Progenitor cell of endocrine pancreas (in vitro differentiated cells): Measurements from ENCODE around the gene STK11IP. TPM values are rescaled to one million over a fixed set of nuclear protein-coding genes. Genes with fewer than 3 reads are reported as not detected.

Experiments
- DNase-seq: peaks from one replicate; pipeline ENCODE4 v3.0.0; 2021; ENCODE audit warnings: low spot score; ENCODE audit not compliant: unreplicated experiment
- H3K27ac Mint-ChIP-seq: 2 replicates; pipeline ENCODE4 v1.8.0; 2021; ENCODE audit warnings: mild to moderate bottlenecking, moderate library complexity, mixed read lengths
- H3K27me3 Mint-ChIP-seq: 2 replicates; pipeline ENCODE4 v1.8.0; 2021; ENCODE audit warnings: mixed read lengths
- H3K36me3 Mint-ChIP-seq: 2 replicates; pipeline ENCODE4 v1.8.0; 2022; ENCODE audit warnings: mixed read lengths; ENCODE audit not compliant: insufficient read depth
- H3K4me1 Mint-ChIP-seq: 2 replicates; pipeline ENCODE4 v1.8.0; 2021; ENCODE audit warnings: low read depth, mixed read lengths
- H3K4me3 Mint-ChIP-seq: 2 replicates; pipeline ENCODE4 v1.8.0; 2021; ENCODE audit warnings: low read depth, mild to moderate bottlenecking, moderate library complexity, mixed read lengths
- H3K9me3 Mint-ChIP-seq: 2 replicates; pipeline ENCODE4 v1.8.0; 2021; ENCODE audit warnings: low read depth, mixed read lengths
- microRNA-seq: library from miRNA; unstranded; fragments of <30 nt; microRNA quantifications from one replicate; pipeline ENCODE4 v1.1.0, GENCODE V29; 2020; ENCODE audit warnings: borderline number of aligned reads; ENCODE audit not compliant: unreplicated experiment
- total RNA-seq: library from RNA; stranded (reverse); gene quantifications from 2 replicates; pipeline ENCODE4 v1.2.1, GENCODE V29; 2021
- TF ChIP-seq, protein P1 (sequence below): fragments of 200-600 bp; sonication (generic); IDR thresholded peaks from one replicate; pipeline ENCODE4 v1.5.0; 2021; ENCODE audit warnings: antibody characterized with exemption, mild to moderate bottlenecking; ENCODE audit not compliant: unreplicated experiment

Gene STK11IP
- total RNA-seq, 1 donor from 2014 or later, result 39.7 TPM

DNA sequence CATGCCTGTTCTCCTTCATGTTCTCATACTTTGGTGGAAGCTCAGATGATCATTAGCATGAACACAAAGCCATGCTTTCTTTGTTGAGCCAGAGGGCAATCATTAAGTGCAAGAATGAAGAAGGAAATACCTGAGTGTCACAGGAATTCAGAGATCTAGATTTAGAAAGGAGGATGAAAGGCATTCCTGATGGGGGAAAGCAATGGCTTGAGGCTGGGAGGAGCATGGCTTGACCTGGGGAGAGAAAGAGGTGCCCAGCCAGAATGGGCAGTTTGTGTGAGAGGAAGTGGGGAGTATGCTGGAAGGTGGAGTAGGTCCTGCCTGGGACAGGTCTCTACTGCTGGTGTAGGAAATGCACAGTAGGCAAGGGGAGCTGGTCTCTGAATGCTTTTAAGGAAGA lies 64.9 kb downstream of the STK11IP start:
- peaks cover 17% of the 10 kb centered on the region for H3K9me3 Mint-ChIP-seq
- TF ChIP-seq, protein P1, sequence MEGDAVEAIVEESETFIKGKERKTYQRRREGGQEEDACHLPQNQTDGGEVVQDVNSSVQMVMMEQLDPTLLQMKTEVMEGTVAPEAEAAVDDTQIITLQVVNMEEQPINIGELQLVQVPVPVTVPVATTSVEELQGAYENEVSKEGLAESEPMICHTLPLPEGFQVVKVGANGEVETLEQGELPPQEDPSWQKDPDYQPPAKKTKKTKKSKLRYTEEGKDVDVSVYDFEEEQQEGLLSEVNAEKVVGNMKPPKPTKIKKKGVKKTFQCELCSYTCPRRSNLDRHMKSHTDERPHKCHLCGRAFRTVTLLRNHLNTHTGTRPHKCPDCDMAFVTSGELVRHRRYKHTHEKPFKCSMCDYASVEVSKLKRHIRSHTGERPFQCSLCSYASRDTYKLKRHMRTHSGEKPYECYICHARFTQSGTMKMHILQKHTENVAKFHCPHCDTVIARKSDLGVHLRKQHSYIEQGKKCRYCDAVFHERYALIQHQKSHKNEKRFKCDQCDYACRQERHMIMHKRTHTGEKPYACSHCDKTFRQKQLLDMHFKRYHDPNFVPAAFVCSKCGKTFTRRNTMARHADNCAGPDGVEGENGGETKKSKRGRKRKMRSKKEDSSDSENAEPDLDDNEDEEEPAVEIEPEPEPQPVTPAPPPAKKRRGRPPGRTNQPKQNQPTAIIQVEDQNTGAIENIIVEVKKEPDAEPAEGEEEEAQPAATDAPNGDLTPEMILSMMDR, result no peak
- no peak for DNase-seq
- peaks cover 12% of the 10 kb centered on the region for H3K27me3 Mint-ChIP-seq
- no peaks in the 10 kb centered on the region for H3K36me3 Mint-ChIP-seq
- H3K4me1 Mint-ChIP-seq, result peaks cover 5% of the 10 kb centered on the region
- H3K4me3 Mint-ChIP-seq, result no peak overlapping the region
- H3K27ac Mint-ChIP-seq, result peak overlapping the region; percentile 34

DNA sequence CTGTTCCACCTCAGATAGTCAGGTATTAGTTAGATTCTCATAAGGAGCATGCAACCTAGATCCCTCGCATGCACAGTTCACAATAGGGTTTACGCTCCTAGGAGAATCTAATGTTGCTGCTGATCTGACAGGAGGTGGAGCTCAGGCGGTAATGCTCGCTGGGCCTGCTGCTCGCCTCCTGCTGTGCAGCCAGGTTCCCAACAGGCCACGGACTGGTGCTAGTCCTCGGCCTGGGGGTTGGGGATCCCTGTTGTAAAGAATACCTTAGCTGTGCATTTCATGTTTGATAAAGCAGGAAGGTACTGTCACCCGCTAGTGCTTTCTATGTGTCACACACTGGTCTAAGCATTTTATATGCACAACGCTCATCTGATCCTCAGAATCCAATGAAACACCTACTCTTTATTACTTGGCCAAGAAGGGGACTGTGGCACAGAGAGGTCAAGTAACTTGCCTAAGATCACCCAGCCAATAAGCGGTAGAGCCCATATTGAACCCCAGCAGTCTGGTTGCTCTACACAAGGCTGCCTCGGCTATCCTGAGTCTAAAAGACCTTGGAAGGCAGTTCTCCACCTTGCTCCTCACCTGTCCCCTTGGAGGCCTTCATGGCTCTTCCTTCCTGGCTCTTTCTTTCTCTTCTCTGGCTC lies 65.6 kb downstream of the STK11IP start:
- DNase-seq, result no peak
- no peaks in the 10 kb centered on the region for H3K36me3 Mint-ChIP-seq
- H3K27ac Mint-ChIP-seq, result no peak overlapping the region

DNA sequence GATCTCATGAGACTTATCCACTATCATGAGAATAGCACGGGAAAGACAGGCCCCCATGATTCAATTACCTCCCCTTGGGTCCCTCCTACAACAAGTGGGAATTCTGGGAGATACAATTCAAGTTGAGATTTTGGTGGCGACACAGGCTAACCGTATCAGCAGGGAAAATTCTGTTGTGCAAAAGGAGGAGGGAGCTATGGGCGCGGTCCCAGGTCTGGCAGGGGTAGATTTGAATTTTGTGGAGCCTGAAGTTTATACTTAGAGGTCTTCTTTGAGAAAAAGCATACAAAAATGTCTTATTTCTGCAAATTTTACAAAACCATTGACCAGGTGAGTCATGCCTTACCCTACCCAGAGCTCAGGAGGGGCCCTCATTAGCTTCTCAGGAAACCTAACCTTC lies 66.4 kb downstream of the STK11IP start:
- Mint-ChIP-seq H3K4me3 (no peak overlapping the region), H3K36me3 (no peaks in the 10 kb centered on the region), H3K27me3 (peaks cover 6% of the 10 kb centered on the region), H3K4me1 (peaks cover 5% of the 10 kb centered on the region), H3K9me3 (peaks cover 17% of the 10 kb centered on the region), H3K27ac (no peak overlapping the region)
- TF ChIP-seq, protein P1, result no peak
- no peak for DNase-seq

More for the DNA sequence above, 65.6 kb downstream of the STK11IP start:
- Mint-ChIP-seq H3K4me3 (no peak overlapping the region), H3K9me3 (peaks cover 17% of the 10 kb centered on the region), H3K4me1 (peaks cover 5% of the 10 kb centered on the region), H3K27me3 (peaks cover 9% of the 10 kb centered on the region)
- TF ChIP-seq, protein P1, result no peak

DNA sequence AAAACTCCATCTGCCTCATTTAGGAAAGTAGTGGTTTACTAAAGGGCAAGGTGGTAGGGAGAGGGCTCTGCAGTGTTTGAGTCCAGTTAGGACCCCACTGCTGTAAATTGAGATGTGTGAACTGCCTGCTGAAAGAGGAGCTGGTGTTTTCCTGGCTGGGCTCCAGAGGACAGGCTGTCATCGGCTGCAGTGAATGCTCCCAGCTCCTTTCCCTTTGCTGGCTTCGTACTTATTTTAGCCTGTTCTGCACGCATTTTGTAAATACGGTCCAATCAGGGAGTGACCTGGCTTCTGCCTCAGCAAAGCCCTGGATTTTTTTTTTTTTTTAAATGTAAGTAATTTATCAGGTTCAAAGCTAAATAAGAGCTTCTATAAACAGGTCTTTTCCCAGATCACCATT lies 67.3 kb downstream of the STK11IP start:
- H3K27me3 Mint-ChIP-seq, result peaks cover 8% of the 10 kb centered on the region
- H3K27ac Mint-ChIP-seq, result no peak overlapping the region

DNA sequence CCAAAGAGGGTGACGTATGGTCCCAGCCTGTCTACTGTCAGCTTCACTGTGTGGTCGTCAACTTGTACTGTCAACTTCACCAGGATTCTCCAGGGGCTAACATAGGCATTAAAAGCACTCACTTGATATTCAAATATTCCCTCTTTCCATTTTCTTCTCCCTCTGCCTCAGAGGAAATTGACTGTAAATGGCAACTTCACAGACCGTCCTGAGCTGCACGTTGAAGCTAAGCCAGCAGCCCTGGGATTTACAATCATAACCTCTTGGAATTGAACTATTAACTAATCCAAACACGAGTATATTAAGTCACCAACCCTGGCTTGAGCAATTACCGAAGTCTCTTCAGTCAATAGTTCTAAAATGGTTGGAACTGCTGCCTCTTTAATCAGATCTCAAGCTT lies 68.3 kb downstream of the STK11IP start:
- peaks cover 8% of the 10 kb centered on the region for H3K27me3 Mint-ChIP-seq
- DNase-seq, result no peak
- H3K4me3 Mint-ChIP-seq, result no peak overlapping the region
- H3K9me3 Mint-ChIP-seq, result peaks cover 13% of the 10 kb centered on the region
- H3K27ac Mint-ChIP-seq, result no peak overlapping the region
- peaks cover 5% of the 10 kb centered on the region for H3K4me1 Mint-ChIP-seq
- TF ChIP-seq, protein P1, result no peak
- no peaks in the 10 kb centered on the region for H3K36me3 Mint-ChIP-seq

More for the DNA sequence above, 67.3 kb downstream of the STK11IP start:
- TF ChIP-seq, protein P1, result no peak
- Mint-ChIP-seq H3K4me1 (peaks cover 5% of the 10 kb centered on the region), H3K4me3 (no peak overlapping the region), H3K9me3 (peaks cover 17% of the 10 kb centered on the region), H3K36me3 (no peaks in the 10 kb centered on the region)
- DNase-seq, result no peak

Small RNA genes lying within 50 kb of the gene (microRNA-seq; reads per million reads assigned to microRNA genes)
- not detected for gene MIR3132

Other genes starting within 250 kb of the STK11IP start
- gene DNPEP, start 209.9 kb upstream of the STK11IP start, total RNA-seq, result 36.0 and 47.0 TPM in 2 replicates
- not detected in 2 replicates for gene DES, start 179.5 kb upstream of the STK11IP start, total RNA-seq
- 15.1 and 15.5 TPM in 2 replicates for gene SPEG, start 163.0 kb upstream of the STK11IP start, total RNA-seq
- 35.8 and 37.4 TPM in 2 replicates for gene GMPPA, start 99.0 kb upstream of the STK11IP start, total RNA-seq
- gene ASIC4, start 83.4 kb upstream of the STK11IP start, total RNA-seq, result 3.4 and 5.1 TPM in 2 replicates
- gene CHPF, start 54.0 kb upstream of the STK11IP start, total RNA-seq, result 49.1 and 51.1 TPM in 2 replicates
- gene TMEM198, start 53.8 kb upstream of the STK11IP start, total RNA-seq, result 8.2 and 9.7 TPM in 2 replicates
- gene OBSL1, start 26.3 kb upstream of the STK11IP start, total RNA-seq, result 197 and 198 TPM in 2 replicates
- gene INHA, start 25.5 kb upstream of the STK11IP start, total RNA-seq, result 1.5 and 1.7 TPM in 2 replicates
- gene SLC4A3, start 29.8 kb downstream of the STK11IP start, total RNA-seq, result 17.0 and 19.7 TPM in 2 replicates